NCI-H2196 (cell line): Measurements from ENCODE around the gene TSPAN5.
"Not testable (repeated sequence)": the region's sequence is repeated elsewhere in the genome, so short reads cannot be mapped to it uniquely, and the experiment has no call there.

ENCODE experiments used
- DNase-seq: peaks from one replicate; lab custom pipeline; 2025; ENCODE audit not compliant: unreplicated experiment; lab: John Stamatoyannopoulos, UW

Gene TSPAN5

DNA sequence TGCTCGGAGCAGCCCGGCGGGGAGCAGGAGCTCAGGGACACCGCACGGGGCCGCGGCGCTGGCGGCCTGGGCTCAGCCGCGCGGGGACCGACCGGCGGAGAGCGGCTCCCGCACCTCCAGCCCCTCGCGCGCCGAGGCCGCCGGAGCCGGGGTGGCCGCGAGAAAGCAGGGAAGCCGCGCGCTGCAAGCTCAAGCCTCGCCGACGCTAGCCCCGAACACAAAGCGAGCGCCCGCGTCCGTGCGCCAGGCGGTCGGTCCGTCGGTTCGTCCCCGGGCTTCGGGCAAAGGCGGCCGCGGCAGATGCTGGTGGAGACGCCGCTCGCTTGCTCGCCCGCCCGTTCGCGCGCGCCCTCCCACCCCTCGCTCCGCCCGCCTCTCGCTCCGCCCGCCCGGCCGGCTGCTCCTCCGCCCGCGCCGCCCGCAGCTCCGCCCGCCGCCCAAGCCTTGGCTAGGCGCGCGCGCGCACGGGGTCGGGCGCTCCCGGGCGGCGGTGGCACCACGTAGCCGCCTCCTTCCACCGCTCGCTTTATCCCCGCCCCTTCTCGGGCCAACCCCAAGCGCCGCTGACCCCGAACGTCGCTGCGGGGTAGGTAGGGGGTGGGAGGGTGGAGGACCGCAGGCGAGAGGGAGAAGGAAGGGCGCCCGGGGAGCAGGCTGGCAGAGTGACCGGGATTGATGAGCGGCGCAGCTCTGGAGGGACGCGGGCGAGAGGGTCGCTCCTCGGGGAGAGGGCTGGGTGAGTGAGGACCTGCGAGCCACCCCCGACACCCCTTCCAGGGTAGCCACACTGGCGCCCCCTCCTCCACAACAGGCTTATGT, at the start of gene TSPAN5:
Gene TSPAN5, minus strand, starts transcription at position 325 of the 819 bp plus-strand sequence.
- peak; percentile 49 for DNase-seq

DNA sequence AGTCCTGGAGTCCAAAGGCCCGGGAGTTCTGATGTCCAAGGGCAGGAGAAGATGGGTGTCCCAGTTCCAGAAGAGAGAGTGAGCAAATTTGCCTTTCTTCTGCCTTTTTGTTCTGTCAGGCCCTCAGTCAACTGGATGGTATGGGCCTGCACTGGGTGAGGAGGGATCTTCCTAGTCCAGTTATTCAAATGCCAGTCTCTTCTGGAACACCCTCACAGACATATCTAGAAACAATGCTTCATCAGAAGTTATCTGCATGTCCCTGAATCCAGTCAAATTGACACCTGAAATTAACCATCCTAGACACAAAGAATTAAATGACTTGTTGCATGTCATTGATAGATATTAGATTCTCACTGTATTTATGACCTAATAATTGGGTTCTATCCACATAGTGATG, 48.5 kb upstream of the TSPAN5 start:
- DNase-seq: no peak

DNA sequence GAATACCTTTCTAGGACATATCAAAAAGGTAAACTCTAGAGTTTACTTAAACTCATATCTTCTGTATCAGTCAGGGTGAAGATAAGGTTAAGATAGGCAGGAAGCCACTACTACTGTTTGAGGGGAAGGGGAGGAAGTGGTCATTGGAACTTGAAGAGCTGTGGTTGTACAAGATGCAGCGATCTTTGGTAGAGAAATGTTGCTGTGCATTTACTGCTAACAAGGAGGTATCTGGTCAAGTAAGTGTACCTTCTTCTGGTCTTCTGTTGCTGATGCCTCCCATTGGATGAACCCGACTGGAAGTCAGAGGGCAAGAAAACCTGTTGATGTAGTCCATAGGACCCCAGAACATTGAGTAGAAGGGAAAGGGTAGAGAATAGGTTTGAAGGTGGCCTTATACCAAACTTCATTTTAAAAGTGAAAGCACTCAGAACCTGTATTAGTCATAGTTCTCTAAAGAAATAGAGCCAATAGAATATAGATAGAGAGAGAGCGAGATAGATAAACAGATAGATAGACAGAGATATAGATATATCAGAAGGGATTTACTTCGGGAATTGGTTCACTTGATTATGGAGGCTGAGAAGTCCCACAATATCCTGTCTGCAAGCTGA, 47.9 kb upstream of the TSPAN5 start:
- no peak for DNase-seq

DNA sequence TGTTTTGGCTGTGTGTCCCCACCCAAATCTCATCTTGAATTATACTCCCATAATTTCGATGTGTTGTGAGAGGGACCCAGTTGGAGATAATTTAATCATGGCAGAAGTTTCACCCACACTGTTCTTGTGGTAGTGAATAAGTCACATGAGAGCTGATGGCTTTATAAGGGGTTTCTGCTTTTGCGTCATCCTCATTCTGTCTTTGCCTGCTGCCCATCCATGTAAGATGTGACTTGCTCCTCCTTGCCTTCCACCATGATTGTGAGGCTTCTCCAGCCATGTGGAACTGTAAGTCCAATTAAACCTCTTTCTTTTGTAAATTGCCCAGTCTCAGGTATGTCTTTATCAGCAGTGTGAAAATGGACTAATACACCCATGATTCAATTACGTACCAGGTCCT, 47.2 kb upstream of the TSPAN5 start:
- not testable (repeated sequence) for DNase-seq

DNA sequence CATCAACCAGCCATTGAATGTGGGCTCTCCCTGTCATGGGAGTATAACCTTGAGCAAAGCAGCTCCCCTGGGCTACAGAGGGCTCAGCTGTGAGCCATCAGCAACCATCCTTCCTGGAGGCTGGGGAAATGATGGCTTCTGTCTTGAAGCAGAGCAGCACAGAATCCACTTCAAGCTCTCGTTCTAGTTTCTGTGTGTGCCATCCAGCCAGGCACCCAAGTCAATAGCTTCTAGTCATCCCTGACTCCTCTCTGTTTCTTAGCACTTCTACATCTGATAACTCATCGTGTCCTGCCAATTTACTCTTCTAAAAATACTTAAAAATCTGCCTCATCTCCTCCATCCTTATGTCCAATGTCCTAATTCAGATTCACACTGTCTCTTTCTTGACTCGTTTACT, 42.2 kb upstream of the TSPAN5 start:
- DNase-seq: no peak

DNA sequence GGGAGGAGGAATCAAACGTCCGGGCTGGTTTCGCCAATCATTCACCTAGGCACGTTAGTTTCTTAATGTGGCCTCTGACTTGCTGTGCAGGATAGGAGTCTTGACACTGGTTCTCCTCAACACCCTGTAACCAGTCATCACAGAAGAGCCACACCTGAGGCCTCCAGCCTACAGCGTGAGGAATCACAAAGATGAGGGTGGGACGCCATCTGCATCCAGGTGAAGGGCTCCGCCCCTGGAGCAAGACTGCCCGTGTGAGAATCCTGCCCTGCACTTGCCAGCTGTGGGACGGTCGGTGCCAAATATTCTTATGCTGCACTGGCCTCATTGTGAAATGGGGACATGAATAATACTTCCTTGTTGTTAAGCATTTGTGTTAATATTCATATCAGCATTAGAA, 35.7 kb upstream of the TSPAN5 start:
- DNase-seq: no peak

DNA sequence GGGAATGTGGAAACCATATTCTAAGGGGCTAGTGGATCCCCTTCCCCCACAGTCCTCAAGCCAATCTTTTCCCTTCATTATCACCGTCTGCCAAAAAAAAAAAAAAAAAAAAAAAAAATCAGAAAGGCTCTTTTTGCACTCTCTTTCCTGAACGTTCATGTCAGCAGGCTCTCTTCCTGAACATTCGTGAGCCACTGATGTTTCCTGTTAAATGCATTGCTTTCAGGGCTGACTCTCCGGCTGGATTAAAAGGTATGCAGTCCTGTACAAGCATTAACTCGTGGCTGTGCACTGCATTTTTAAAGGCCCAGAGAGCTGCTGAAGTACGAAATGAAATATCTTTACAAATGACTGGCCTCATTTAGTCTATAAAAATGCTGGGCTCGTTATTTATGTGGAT, 34.0 kb upstream of the TSPAN5 start:
- no peak for DNase-seq

DNA sequence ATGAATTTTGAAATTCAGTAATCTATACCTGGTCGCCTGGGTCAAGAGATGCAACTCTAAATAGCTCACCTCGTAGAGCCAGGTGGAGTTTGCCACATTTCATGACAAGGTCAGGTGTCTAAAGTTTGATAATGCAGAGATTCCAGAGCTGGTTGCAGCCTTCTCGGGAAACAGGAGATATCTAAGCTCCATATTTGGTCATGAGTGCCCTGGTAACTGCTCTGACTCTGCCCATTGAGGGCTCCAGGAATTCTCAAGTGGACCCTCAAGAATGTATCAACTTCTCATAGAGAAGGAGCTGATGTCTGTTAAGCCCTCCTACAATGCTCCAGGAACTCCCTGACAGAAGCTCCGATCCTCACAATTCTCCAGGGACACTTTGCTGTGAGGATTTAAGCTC, 33.2 kb upstream of the TSPAN5 start:
- DNase-seq: no peak

DNA sequence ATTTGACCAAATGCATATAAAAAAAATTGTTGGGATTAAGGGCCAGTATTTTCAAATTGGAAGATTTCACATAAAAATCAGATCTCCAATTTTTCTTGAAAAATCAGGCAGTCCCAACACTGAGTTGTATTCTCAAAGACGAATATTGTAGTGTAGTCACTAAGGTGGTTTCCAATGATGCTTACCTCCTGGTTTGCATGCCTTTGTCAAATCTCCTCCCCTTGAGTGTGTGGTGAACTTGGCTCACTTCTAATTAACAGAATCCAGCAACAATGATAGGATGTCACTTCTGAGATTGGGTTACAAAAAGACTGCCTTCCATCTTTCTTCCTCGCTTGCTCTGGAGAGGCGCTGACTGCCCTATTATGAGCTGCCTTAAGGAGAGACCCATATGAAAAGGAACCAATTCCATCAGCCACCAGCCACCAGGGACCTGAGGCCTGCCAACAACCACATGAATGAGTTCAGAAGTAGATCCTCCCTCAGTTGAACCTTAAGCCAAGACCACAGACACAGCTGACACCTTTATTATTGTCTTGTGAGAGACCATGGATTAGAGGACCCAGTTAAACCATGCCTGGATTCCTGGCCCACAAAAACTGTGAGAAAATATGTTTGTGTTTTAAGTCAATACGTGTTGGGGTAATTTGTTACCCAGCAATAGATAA, 31.2 kb upstream of the TSPAN5 start:
- DNase-seq: no peak

DNA sequence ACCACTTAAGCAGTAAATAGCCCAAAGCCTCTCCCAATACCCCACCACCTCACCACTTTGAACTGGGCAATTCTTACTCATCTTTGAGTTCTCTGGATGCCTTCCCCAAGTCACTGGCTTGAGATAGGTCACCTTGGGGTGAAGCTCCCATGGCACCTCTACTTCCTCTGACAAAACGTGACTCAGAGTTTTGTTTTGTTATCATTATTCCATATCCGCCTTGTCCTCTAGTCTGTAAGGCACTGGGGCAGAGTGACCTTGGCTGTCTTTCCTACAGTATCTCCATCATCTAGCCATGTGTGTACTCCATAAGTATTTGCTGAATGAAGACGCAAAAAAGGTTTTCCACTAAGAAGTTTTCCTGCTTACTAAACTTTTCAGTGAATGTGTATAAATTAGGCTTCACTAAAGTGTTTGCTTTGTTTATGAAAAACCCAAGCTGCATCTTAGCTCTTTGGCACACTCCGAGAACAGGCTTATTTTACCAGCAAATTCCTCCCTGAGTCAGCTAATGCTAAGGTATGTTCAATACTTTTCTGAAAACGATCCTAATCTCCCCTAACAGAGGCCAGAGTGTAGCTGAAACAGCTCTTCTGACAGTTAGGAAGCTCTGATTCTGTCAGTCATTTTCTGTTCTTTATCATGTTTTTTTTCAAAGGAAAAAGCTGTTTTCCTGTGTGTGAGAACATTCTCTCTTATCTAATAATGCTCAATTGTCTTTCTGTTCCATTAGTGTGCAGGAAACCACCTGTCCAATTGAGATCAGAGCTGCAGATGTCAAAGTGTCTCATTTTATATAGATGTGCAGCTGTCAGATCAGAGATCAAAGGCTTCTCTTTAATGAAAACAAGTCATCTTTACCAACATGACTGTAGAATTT, 30.2 kb upstream of the TSPAN5 start:
- no peak for DNase-seq

DNA sequence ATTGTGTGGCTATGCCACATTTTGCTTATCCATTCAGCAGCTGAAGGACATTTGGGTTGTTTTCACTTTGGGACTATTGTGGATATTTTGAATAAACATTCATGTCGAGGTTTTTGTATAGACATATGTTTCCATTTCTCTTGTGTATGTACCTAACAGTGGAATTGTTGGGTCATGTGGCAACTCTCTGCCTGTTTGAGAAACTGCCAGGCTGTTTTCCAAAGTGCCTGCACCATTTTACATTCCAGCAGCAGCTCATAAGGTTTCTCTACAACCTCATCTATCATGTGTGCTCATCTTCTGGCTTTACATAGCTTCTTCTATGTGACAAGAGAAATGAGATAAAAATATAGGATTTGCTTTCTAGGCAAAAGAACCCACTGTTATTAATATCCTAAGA, 29.5 kb upstream of the TSPAN5 start:
- no peak for DNase-seq

DNA sequence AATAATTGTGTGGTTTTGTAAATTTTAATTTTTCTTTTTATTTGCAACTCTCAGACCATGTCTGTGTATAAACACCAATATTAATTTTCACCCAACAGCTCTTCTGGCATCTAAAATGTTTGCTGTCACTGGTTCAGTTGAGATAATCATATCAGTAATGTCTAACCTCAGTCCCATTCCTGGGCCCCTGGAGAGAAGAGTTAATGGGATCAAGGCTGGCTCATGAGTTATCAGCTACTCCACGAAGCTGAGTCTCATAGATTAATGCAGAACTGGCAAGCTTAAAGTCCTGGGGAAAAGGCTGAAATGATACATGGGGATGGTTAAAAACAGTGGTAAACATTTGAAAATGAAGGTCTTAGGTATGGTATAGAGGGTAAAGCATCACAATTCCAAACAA, 28.4 kb upstream of the TSPAN5 start:
- DNase-seq: no peak

DNA sequence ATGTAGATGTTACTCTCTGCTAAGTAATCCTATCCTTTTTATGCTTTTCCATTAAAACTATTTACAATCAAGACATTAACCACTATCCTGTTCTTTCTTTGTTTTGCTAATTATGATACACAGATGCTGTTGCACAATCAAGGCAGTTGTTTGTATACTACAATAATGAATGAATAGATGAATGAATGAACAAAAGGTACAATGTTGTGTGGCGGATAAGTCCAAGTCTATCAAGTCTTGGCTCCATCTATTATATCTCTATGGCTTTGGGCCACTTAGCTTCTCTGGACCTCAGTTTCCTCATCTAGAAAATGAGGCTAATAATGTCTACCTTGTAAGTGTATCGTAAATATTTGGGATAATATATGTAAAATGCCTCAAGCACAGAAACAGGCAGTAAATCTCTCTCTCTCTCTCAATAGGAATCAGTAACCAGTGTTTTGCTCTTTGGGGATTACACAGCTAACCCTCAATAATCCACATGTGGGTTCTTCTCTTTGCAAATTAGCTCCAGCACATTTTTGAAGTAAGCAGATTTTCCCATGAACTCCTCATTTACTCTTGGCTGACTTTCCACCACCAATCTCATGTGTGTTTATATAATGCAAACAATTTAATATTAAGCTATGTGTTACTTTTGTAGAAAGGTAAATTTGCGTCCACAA, 27.8 kb upstream of the TSPAN5 start:
- no peak for DNase-seq

DNA sequence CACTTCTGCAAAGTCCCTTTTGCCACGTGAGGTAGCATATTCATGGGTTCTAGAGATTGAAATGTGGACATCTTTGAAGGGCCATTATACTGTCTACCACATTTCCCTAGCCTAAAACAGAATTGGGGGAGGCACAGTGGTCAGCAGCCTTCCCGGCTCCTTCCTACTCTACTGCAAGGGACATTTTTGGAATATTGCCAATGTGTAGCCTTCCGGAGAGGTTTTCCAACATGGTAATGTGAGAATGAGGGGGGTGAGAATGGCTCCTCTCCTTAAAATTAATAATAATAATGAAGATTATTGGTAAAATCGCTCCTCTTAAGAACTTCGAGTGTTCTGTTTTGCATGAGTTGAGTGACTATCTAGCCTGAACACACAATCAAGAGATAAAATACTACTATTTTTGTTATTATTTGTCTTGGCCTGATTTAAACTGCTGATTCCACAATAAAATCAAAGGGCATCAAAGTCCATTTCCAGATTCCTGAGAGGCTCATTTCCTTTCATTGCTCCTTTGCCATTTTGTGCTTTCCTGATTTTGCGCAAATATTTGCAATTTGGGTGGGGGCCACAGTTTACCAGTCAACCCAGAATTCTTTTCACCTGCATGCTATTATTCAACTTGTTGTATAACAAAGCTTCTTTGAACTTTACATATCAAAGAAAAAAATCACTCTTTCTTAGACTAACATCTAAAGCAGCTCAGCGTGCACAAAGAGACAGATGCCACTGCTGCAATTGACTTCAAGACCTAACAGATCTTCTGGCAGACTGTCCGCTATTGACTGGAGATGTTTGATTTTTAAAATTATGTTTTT, 27.0 kb upstream of the TSPAN5 start:
- no peak for DNase-seq

DNA sequence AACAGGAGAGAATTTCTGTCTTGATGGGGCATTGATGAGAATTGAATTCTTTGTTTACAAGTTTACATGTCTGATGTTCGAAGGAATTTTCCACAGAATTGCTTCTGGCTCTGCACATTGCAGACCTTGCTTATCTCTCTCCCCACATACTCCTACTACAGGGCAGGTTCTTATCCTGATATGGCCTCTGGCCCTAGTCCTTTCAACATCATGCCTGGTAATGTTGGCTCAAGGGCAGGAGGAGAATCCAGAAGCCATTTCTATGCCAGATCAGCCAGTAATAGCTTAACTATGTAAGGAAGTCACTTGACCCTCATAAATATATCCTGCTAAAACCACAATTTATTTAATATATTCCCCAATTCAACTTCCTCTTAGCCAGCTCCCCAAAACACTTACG, 24.3 kb upstream of the TSPAN5 start:
- no peak for DNase-seq

DNA sequence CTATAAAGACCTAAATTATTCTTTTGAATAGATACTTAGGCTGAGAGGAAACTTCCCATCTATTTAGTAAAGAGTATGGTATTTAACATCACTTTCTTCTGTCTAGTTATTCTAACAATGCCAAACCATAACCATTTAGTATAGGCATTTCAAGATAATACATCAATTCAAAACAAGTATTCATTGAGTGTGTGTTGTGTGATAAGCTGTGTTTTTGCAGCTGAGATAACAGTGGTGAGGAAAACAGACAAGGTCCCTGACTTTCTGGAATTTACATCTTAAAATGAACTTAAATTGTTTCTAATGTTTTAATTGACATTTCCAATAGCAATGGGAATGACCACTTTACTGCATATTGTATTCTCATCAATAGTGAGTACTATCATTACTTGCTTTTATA, 22.4 kb upstream of the TSPAN5 start:
- DNase-seq: no peak

DNA sequence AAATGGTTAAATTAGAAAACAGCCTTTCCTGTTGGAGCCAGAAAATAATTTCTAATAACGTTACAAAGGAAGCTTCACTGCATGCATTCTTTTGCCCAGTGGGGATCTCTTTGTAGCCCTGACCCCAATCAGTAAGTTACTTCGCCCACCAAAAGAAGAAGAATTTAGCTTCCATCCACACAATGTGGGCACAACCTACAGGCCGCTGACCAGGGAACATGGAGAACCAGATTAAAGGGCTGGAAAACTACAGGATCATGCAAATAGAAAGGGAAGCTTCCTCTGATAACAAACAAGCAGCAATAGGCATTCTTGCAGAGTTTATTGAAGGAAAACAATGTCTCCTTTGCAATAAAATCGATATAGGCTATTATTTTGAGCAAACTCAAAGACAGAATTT, 21.3 kb upstream of the TSPAN5 start:
- DNase-seq: no peak

DNA sequence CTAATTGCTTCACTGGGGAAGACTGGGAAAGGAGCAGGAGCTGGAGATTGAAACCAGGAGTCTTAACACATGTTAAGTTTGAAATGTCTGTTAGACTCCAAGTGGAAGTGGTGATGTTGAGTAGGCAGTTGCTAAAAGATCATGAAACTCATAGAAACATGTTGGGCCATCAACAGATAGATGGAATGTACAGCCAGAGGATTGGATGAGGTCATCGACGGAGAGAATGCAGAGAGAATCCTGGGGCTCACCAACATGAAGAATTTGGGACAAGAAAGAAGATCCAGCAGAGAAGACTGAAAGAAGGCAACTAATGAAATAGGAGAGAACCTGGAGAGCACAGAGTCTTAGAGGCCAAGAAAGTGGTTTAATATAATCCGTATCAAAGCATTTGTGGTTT, 19.4 kb upstream of the TSPAN5 start:
- DNase-seq: no peak

DNA sequence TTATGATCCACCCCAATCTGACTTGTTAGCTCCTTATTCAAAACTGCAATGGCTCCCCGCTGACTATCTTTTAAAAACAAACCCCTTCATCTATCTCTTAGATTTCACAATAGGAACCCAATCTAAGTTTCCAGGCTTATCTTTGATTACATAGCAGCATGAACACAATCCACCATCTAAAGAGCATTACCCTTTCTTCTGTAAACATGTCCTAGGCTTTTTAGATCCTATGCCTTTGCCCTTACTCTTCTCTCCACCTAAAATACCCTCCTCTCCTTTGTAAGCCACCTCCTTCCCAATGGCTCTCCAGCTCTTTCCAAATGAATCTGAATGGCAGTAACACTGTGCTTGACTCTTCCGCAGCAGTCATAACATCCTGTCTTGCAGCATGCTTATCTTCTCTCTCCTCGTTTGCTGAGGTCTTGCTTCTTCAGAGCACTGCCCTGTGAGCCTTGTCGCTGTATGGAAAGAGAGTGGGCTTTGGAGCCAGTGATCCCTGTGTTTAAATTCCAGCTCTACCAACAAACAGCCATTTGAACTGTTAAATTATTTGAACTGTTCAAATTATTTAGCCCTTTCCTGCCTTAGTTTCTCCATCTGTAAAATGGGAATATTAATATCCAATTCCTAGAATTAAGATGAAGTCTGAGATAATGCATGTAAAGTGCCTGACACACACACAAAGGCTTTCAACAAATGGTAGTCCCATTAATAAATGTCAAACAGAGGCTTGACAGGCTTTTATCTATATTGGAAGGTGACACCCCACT, 16.2 kb upstream of the TSPAN5 start:
- no peak for DNase-seq
